Omental fat pad (tissue), 4 donors: ENCODE results near the gene SORCS2. TPM values are rescaled to one million over a fixed set of nuclear protein-coding genes. Genes with fewer than 3 reads are reported as not detected.

ENCODE experiments used
- ATAC-seq: fragments of 150-250 bp; one replicate; pipeline ENCODE4 v1.9.1; 2016; ENCODE audit warnings: mild to moderate bottlenecking, moderate library complexity; ENCODE audit not compliant: low FRiP score
- DNase-seq: peaks from one replicate; pipeline ENCODE4 v3.0.0-alpha.2; 2019; ENCODE audit warnings: low spot score
- CTCF ChIP-seq, 3 donors: fragments of 450-650 bp; IDR thresholded peaks; one replicate each; pipeline ENCODE4 v1.5.1; 2016 to 2017; ENCODE audit warnings: antibody characterized with exemption in 3 of 3, mild to moderate bottlenecking in 3 of 3, moderate library complexity in 2 of 3
- total RNA-seq, 4 donors: library from RNA; depleted of rRNA; stranded (reverse); fragments of >200 nt; gene quantifications; one replicate each; pipeline ENCODE4 v1.1.0, GENCODE V29; 2016

The SORCS2 gene
- total RNA-seq, 4 donors from 2014 or later, result 0.63 to 4.6 (median 1.2) TPM

- DNase-seq (no peak), ATAC-seq (no peak)
- TF ChIP-seq CTCF (IDR thresholded peaks at IDR 0.05), result no peak
These were observed 128.0 kb downstream of the SORCS2 start for GRCh38 chr4:7320206-7320797.

GRCh38 chr4:7322166-7322991 lies 130.0 kb downstream of the SORCS2 start:
- DNase-seq, result no peak
- no peak for TF ChIP-seq CTCF (IDR thresholded peaks at IDR 0.05)
- no peak for ATAC-seq

DNA sequence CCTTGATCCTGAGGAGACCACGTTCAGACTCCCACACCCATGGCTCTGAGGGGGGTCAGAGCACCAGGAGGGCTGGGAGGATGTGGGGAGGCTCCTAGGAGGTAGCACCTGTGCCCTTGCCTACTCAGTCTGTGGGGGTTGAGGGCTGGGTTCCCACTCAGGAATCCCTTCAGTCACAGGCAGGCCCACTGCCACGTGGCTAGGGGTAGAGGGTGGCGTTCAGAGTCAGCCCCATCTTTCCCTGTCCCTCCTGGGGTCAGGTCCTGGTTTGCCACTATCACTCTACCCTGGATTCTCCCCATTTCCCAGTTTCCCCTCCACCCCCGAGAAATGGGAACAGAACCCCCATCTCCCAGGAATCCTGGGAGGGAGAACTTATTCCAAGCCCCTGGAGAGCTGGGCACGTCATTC lies 131.1 kb downstream of the SORCS2 start:
- TF ChIP-seq CTCF (IDR thresholded peaks at IDR 0.05), result no peak
- ATAC-seq (no peak), DNase-seq (no peak)

DNA sequence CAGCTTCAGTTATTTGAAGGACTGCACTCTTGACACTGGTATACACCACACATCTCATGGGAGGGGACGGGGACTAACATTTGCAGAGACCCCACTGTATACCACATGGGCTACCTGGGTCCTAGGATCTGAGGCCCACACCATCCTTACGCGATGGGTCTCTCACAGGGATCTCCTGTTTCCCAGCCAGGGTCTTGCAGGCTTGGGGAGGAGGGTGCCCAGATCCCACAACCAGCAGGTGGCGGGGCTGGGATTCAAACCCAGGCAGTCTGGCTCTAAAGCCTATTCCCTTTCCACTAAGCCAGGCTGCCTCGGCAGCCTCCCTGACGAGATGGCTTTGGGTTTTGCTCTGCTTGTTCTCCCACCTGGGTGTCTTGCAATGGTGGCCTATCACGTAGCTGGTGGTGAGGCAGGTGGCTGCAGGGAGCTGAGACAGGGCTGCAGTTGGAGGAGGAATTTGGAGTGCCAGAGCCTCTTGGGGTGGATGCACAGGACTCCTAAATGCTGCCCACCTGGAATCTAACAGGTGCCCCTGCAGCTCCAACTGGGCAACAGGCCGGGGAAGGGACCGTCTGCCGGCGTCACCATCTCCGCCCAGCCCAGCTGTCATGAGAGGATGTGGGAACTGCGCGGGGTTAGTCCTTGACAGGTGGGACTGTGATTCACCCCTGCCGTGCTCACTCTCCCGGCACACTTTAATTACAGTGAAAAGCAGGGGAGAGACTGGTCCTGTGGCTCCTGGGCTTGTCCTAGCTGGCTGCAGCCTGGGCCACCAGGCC lies 131.7 kb downstream of the SORCS2 start:
- DNase-seq (no peak), ATAC-seq (no peak)
- no peak for TF ChIP-seq CTCF (IDR thresholded peaks at IDR 0.05)

DNA sequence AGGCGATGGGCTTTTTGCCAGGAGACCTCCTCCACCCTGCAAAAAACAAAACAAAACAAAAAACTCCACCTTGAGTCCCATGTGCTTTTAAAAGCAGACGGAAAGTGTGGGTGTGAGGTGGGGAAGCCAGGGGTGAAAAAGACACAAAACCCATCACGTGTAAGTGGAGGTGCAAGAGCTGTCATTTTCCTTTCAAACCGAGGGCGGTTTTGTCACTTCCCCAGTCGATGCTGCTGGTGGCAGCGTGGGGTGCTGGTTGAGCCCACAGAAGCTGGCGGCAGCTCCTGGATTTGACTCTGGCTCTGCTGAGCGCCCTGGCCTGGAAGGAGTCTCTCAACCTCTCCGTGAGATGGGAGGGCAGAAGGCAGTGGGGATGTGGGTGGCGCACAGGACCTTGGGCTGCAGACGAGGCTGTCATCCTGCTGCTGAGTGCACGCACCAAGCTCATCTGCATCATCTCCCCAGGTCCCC lies 132.3 kb downstream of the SORCS2 start:
- DNase-seq (no peak), ATAC-seq (no peak)
- no peak for TF ChIP-seq CTCF (IDR thresholded peaks at IDR 0.05)

- no peak for TF ChIP-seq CTCF (IDR thresholded peaks at IDR 0.05)
- DNase-seq (no peak), ATAC-seq (no peak)
These were observed 133.2 kb downstream of the SORCS2 start for GRCh38 chr4:7325541-7325940.
